ENCODE measurements around the gene HRG. TPM values are rescaled to one million over a fixed set of nuclear protein-coding genes. Genes with fewer than 3 reads are reported as not detected.
"Not testable (repeated sequence)": the region's sequence is repeated elsewhere in the genome, so short reads cannot be mapped to it uniquely, and the experiment has no call there.

HRG gene
- total RNA-seq, 1 donor from 2014 or later = not detected

- H3K4me3 ChIP-seq (ENCODE audit: low read depth, low read length) = no peak overlapping the region
- no peak for DNase-seq (ENCODE audit: low read depth)
- TF ChIP-seq CTCF (conservative IDR thresholded peaks at IDR 0.05; ENCODE audit: low read depth, low read length) = no peak
Measured at GRCh38 chr3:186700267-186700666, 34.5 kb downstream of the HRG start.

- not testable (repeated sequence) for DNase-seq (ENCODE audit: low read depth); H3K4me3 ChIP-seq (ENCODE audit: low read depth, low read length)
Measured at GRCh38 chr3:186702451-186702850, 36.6 kb downstream of the HRG start.

- TF ChIP-seq CTCF (conservative IDR thresholded peaks at IDR 0.05; ENCODE audit: low read depth, low read length) = no peak
- no peak overlapping the region for H3K4me3 ChIP-seq (ENCODE audit: low read depth, low read length)
- DNase-seq (ENCODE audit: low read depth) = no peak
Measured at GRCh38 chr3:186705882-186706780, 40.3 kb downstream of the HRG start.

GRCh38 chr3:186708983-186709679 lies 43.3 kb downstream of the HRG start:
- H3K4me3 ChIP-seq (ENCODE audit: low read depth, low read length) = no peak overlapping the region
- no peak for TF ChIP-seq CTCF (conservative IDR thresholded peaks at IDR 0.05; ENCODE audit: low read depth, low read length)
- no peak for DNase-seq (ENCODE audit: low read depth)

- not testable (repeated sequence) for H3K4me3 ChIP-seq (ENCODE audit: low read depth, low read length); DNase-seq (ENCODE audit: low read depth)
Measured at GRCh38 chr3:186710694-186711093, 44.9 kb downstream of the HRG start.

- TF ChIP-seq CTCF (conservative IDR thresholded peaks at IDR 0.05; ENCODE audit: low read depth, low read length) = no peak
- DNase-seq (ENCODE audit: low read depth) = no peak
- no peak overlapping the region for H3K4me3 ChIP-seq (ENCODE audit: low read depth, low read length)
Measured at GRCh38 chr3:186713499-186713898, 47.7 kb downstream of the HRG start.

GRCh38 chr3:186717039-186717457 lies 51.2 kb downstream of the HRG start, which contains the start of gene KNG1:
TSS of gene KNG1 (plus strand) at chr3:186717359. CDS start at chr3:186717543, 184 bp downstream.
- no peak for TF ChIP-seq CTCF (conservative IDR thresholded peaks at IDR 0.05; ENCODE audit: low read depth, low read length)
- peak; percentile 22 for DNase-seq (ENCODE audit: low read depth)
- H3K4me3 ChIP-seq (ENCODE audit: low read depth, low read length) = no peak within 1 kb of the TSS

Measured in epithelial cell of proximal tubule (primary cell).